Measurements from ENCODE around the gene AKNAD1.
"Not testable (repeated sequence)": the region's sequence is repeated elsewhere in the genome, so short reads cannot be mapped to it uniquely, and the experiment has no call there.

Gene AKNAD1

DNA sequence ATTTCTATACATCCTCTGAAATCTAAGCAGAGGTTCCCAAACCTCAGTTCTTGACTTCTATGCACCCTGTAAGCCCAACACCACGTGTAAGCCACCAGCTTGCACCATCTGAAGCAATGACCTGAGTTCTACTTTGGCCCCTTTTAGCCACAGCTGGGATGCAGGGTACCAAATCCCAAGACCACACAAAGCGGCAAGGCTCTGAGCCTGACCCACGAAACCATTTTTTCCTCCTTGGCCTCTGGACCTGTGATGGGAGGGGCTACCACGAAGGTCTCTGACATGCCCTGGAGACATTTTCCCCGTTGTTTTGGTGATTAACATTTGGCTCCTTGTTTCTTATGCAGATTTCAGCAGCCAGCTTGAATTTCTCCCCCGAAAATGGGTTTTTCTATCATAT, 71.6 kb downstream of the AKNAD1 start:
- no peak for DNase-seq (ENCODE audit: low spot score)

DNA sequence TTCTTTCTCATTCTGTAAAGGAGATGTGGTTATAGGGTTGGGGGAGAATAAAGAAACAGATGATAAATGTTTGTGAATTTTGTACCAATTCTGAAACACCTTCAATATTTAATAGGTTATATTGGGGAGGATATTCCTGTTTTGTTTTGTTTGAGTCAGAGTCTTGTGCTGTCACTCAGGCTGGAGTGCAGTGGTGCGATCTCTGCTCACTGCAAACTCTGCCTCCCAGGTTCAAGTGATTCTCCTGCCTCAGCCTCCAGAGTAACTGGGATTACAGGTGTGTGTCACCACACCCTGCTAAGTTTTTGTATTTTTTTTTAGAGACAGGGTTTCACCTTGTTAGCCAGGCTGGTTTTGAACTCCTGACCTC, 75.3 kb downstream of the AKNAD1 start:
- DNase-seq (ENCODE audit: low spot score), result not testable (repeated sequence)

DNA sequence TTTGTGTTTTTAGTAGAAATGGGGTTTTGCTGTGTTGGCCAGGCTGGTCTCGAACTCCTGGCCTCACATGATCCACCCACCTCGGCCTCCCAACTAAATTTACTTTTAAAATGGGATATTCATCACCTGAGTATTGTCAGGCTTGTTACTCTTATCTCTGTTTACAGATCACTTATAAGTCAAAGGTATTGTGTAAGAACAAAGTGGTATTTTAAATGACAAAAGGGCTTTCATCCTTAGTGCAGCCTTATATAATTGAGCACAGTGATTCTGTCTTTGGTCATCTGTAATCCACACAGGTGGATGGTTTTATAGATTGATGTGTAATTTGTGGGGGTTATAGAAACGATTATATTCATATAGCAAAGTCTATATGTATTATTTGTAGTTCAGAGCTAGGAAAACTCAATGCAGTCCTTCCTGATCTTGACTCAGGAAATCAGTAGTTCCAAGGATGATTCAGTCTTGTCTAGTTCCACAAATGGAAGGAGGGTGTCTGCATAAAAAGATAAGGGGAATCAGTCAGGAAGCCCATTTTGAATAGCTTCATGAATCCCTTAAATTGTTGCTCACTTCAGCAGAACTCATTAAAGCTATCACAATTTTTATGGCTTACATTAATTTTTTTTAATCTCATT, 75.8 kb downstream of the AKNAD1 start:
- no peak for DNase-seq (ENCODE audit: low spot score)

DNA sequence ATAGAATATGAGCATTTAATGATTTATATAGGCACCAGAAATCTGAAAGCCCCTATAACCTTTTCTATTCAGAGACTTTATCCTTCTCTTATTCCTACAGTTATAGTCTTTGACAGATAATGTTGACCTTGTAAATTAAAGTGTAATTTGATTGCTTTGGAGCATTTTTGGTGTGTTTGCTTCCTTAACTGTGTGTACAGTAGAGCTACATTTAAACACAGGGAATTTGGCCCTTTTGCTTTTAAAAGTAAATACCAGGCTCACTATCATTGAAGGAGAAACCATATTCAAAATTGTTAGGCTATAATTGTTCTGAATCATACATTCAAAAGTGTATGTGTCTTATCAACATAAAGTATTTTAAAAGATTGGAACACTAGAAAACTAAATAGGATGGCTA, 77.4 kb downstream of the AKNAD1 start:
- no peak for DNase-seq (ENCODE audit: low spot score)

DNA sequence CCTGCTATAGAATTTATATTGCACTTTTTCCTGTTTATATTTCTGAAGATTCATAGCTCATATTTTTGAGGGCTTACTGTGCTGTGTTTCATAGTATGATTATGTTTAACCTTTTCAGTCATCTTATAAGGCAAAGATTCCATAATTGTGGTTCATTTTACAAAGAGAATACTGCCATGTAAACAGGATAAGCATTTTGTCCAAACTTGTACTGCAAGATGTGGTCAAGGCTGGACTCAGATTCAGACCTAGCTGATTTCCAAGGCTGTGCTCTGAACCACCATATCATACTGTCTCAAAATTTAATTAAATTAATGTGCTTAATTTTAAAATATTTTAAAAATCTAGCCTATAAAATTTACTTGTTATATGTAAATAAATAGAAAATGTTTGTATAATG, 79.1 kb downstream of the AKNAD1 start:
- no peak for DNase-seq (ENCODE audit: low spot score)

DNA sequence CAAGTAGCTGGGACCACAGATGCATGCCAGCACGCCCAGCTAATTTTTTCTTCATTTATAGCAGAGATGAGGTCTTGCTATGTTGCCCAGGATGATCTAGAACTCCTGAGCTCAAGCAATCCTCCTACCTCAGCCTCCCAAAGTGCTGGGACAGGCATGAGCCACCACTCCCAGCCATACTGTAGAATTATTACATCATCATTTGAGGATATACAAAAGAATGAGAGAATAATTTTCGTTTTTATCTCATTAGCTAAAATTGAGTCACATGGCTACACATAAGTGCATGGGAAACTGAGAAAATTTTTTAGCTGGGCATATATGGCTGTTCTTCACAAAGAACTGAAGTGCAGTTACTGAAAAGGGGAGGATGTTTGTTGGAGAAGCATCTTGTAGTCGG, 89.2 kb downstream of the AKNAD1 start:
- DNase-seq (ENCODE audit: low spot score), result no peak

DNA sequence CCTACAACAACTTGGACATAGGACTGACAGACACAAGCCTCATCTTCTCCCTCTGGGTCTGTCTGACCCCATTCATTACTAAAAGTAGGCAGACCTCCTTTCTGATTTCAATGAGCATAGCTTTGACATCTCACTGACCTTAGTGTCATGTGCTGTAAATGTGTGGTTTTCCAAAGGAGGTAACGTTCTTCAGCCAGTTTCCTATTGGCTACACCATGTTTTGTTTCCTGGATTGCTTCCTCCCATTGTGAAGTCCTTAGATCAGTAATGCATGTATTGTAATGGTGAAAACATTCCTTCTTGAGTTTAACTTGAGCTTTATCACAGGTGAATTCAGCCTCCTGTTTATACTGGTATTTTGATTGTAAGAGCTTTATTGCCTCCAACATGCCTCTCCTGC, 89.8 kb downstream of the AKNAD1 start:
- DNase-seq (ENCODE audit: low spot score), result no peak
